HCT116 (cell line): ENCODE data around the gene MCF2L. TPM values are rescaled to one million over a fixed set of nuclear protein-coding genes. Genes with fewer than 3 reads are reported as not detected.

ENCODE experiments used
- ATAC-seq: fragments of 200-7000 bp; cut with Tn5 transposase; 2 replicates; pipeline ENCODE4 v1.9.1; 2020; ENCODE audit warnings: mild to moderate bottlenecking, moderate library complexity
- BruUV-seq: library from RNA; stranded (reverse); fragments of 400-500 nt; replicated peaks from 2 replicates; lab custom pipeline; 2021; lab: Mats Ljungman, UMichigan
- CTCF ChIA-PET: fragments of 300-600 bp; sonication (Branson Sonifier 250); formaldehyde crosslinking; loops from one replicate; lab custom pipeline; 2021; ENCODE audit warnings: antibody characterized with exemption; lab: Charles Lee
- POLR2A ChIA-PET: fragments of 300-600, 350-600 bp; sonication (Branson Sonifier 250); formaldehyde crosslinking; loops from one replicate; lab custom pipeline; 2021; ENCODE audit warnings: antibody characterized with exemption; lab: Charles Lee
- RAD21 ChIA-PET, 2 experiments: fragments of 300-600 bp; sonication (Branson Sonifier 250); formaldehyde crosslinking; loops; one replicate each; lab custom pipeline; 2023; ENCODE audit warnings: low total read pairs in 2 of 2; ENCODE audit not compliant: uncharacterized antibody in 2 of 2, unreplicated experiment in 2 of 2, low non-redundant PET in 1 of 2; lab: Charles Lee
- DNase-seq: peaks from one replicate; pipeline ENCODE4 v3.0.0-alpha.2; 2010; ENCODE audit warnings: low read depth, low spot score
- H2AFZ ChIP-seq: fragments of 200-600 bp; shearing (Covaris generic), sonication (generic); 2 replicates; pipeline ENCODE4 v1.6.1; 2017; ENCODE audit warnings: low read depth, mixed run types, mixed read lengths, antibody characterized with exemption, low read length; ENCODE audit not compliant: poor library complexity, severe bottlenecking
- H3K27ac ChIP-seq: 2 replicates; pipeline ENCODE4 v1.5.1; 2012; ENCODE audit warnings: low read depth, low read length
- H3K27me3 ChIP-seq: fragments of 200-600 bp; sonication (generic); 2 replicates; pipeline ENCODE4 v1.6.1; 2016; ENCODE audit warnings: mixed run types, low read length, mixed read lengths; ENCODE audit not compliant: insufficient read depth
- H3K36me3 ChIP-seq, 2 experiments: fragments of 200-500 bp in 1 of 2; fragments of 200-600 bp in 1 of 2; sonication (Bioruptor generic) in 1 of 2; sonication (generic) in 1 of 2; 2 replicates each; pipeline versions ENCODE4 v1.5.1 to v1.6.1; 2014 to 2016; ENCODE audit warnings: low read length in 2 of 2, inconsistent platforms in 1 of 2, mixed read lengths in 1 of 2, mixed run types in 1 of 2; ENCODE audit not compliant: insufficient read depth in 2 of 2, control insufficient read depth in 1 of 2
- H3K4me1 ChIP-seq, 2 experiments: fragments of 200-600 bp in 1 of 2; sonication (generic) in 1 of 2; 2 replicates each; pipeline versions ENCODE4 v1.5.1 to v1.6.1; 2012 to 2017; ENCODE audit warnings: low read length in 2 of 2, inconsistent platforms in 1 of 2, mild to moderate bottlenecking in 1 of 2, mixed read lengths in 1 of 2, mixed run types in 1 of 2, moderate library complexity in 1 of 2; ENCODE audit not compliant: insufficient read depth in 2 of 2, control insufficient read depth in 1 of 2
- H3K4me2 ChIP-seq: fragments of 200-600 bp; sonication (generic); 2 replicates; pipeline ENCODE4 v1.6.1; 2017; ENCODE audit warnings: mixed run types, low read length, mixed read lengths
- H3K4me3 ChIP-seq, 2 experiments: fragments of 200-600 bp in 1 of 2; sonication (generic) in 1 of 2; replicated peaks in 1 of 2; 2 replicates each; pipeline ENCODE4 v1.5.1; 2011 to 2016; ENCODE audit warnings: low read length in 2 of 2, control low read depth in 1 of 2, low read depth in 1 of 2, mild to moderate bottlenecking in 1 of 2, mixed read lengths in 1 of 2, mixed run types in 1 of 2
- H3K79me2 ChIP-seq: fragments of 200-600 bp; sonication (generic); 2 replicates; pipeline ENCODE4 v1.6.1; 2017; ENCODE audit warnings: mild to moderate bottlenecking, mixed run types, low read length, moderate library complexity, mixed read lengths; ENCODE audit not compliant: insufficient read depth
- H3K9ac ChIP-seq: fragments of 200-600 bp; sonication (generic); 2 replicates; pipeline ENCODE4 v1.6.1; 2016; ENCODE audit warnings: low read length, mixed read lengths
- H3K9me2 ChIP-seq: fragments of 200-600 bp; sonication (generic), shearing (Covaris generic); 2 replicates; pipeline ENCODE4 v1.6.1; 2017; ENCODE audit warnings: mixed run types, mild to moderate bottlenecking, moderate library complexity; ENCODE audit not compliant: insufficient read depth
- H3K9me3 ChIP-seq, 2 experiments: fragments of 200-500 bp in 1 of 2; fragments of 200-600 bp in 1 of 2; sonication (Bioruptor generic) in 1 of 2; sonication (generic) in 1 of 2; 2 replicates each; pipeline ENCODE4 v1.6.1; 2014 to 2017; ENCODE audit warnings: low read length in 2 of 2, mixed read lengths in 2 of 2, inconsistent platforms in 1 of 2, low read depth in 1 of 2, mild to moderate bottlenecking in 1 of 2, mixed run types in 1 of 2, moderate library complexity in 1 of 2; ENCODE audit not compliant: control insufficient read depth in 1 of 2, insufficient read depth in 1 of 2
- H4K20me1 ChIP-seq: fragments of 200-600 bp; sonication (generic), shearing (Covaris generic); 2 replicates; pipeline ENCODE4 v1.6.1; 2017; ENCODE audit warnings: mixed run types, mild to moderate bottlenecking, moderate library complexity; ENCODE audit not compliant: insufficient read depth
- CBX3 ChIP-seq: IDR thresholded peaks from 2 replicates; pipeline ENCODE4 v1.6.1; 2012; ENCODE audit warnings: low read depth
- CEBPB ChIP-seq: IDR thresholded peaks from 2 replicates; pipeline ENCODE4 v1.6.1; 2012; ENCODE audit warnings: low read depth
- ELF1 ChIP-seq: IDR thresholded peaks from 2 replicates; pipeline ENCODE4 v1.6.1; 2012; ENCODE audit warnings: low read depth, borderline replicate concordance
- EZH2 ChIP-seq: fragments of 200-600 bp; sonication (generic); IDR thresholded peaks from 2 replicates; pipeline ENCODE4 v1.6.1; 2017; ENCODE audit warnings: antibody characterized with exemption, mixed run types
- EZH2phosphoT487 ChIP-seq: fragments of 200-600 bp; IDR thresholded peaks from 2 replicates; pipeline ENCODE4 v1.6.1; 2018; ENCODE audit warnings: antibody characterized with exemption, borderline replicate concordance
- FOSL1 ChIP-seq: IDR thresholded peaks from 2 replicates; pipeline ENCODE4 v1.6.1; 2012; ENCODE audit warnings: low read depth
- JUND ChIP-seq: IDR thresholded peaks from 2 replicates; pipeline ENCODE4 v1.6.1; 2012
- POLR2A ChIP-seq: IDR thresholded peaks from 2 replicates; pipeline ENCODE4 v1.7.0; 2011; ENCODE audit warnings: borderline replicate concordance; ENCODE audit not compliant: insufficient read depth, insufficient read length; ENCODE audit errors: extremely low read depth
- RAD21 ChIP-seq: IDR thresholded peaks from 2 replicates; pipeline ENCODE4 v1.6.1; 2012; ENCODE audit warnings: low read depth, mild to moderate bottlenecking
- SP1 ChIP-seq: IDR thresholded peaks from 2 replicates; pipeline ENCODE4 v1.6.1; 2012; ENCODE audit warnings: low read depth
- SRF ChIP-seq: IDR thresholded peaks from 2 replicates; pipeline ENCODE4 v1.6.1; 2012; ENCODE audit warnings: low read depth
- TCF7L2 ChIP-seq: IDR thresholded peaks from 2 replicates; pipeline ENCODE4 v1.7.0; 2011; ENCODE audit warnings: borderline replicate concordance, inconsistent platforms; ENCODE audit not compliant: insufficient read depth, insufficient read length; ENCODE audit errors: extremely low read depth
- YY1 ChIP-seq: IDR thresholded peaks from 2 replicates; pipeline ENCODE4 v1.6.1; 2011; ENCODE audit warnings: low read length, low read depth, moderate library complexity, mild to moderate bottlenecking; ENCODE audit not compliant: insufficient replicate concordance; ENCODE audit errors: extremely low read depth
- ZFX ChIP-seq: fragments of 450-650 bp; IDR thresholded peaks from 2 replicates; pipeline ENCODE4 v1.6.1; 2017
- intact Hi-C: fragments of 100-400 bp; cut with micrococcal nuclease; formaldehyde crosslinking; loops from 2 replicates; pipeline ENCODE4 v1.10.0; 2022
- total RNA-seq: library from RNA; stranded (reverse); gene quantifications from one replicate; pipeline ENCODE4 v1.2.1, GENCODE V29; 2021; ENCODE audit not compliant: unreplicated experiment
- TF ChIP-seq, protein P1 (sequence below): IDR thresholded peaks from 2 replicates; pipeline ENCODE4 v1.6.1; 2012; ENCODE audit warnings: low read depth
- TF ChIP-seq, protein P2 (sequence below), 3 experiments: fragments of 200-600 bp in 1 of 3; sonication (generic) in 1 of 3; IDR thresholded peaks in 2 of 3; conservative IDR thresholded peaks in 1 of 3; 2 replicates each; pipeline ENCODE4 v1.5.1; 2012 to 2017; ENCODE audit warnings: low read depth in 2 of 3, low read length in 2 of 3, antibody characterized with exemption in 1 of 3, borderline replicate concordance in 1 of 3, control low read depth in 1 of 3, mild to moderate bottlenecking in 1 of 3, mixed read lengths in 1 of 3, mixed run types in 1 of 3, moderate library complexity in 1 of 3; ENCODE audit not compliant: insufficient read depth in 1 of 3
- TF ChIP-seq, protein P3 (sequence below): IDR thresholded peaks from 2 replicates; pipeline ENCODE4 v1.6.1; 2011; ENCODE audit warnings: mild to moderate bottlenecking, low read length, moderate library complexity; ENCODE audit not compliant: insufficient replicate concordance; ENCODE audit errors: extremely low read depth

MCF2L gene
- total RNA-seq, 1 experiment from 2014 or later, result 19.3 TPM

DNA sequence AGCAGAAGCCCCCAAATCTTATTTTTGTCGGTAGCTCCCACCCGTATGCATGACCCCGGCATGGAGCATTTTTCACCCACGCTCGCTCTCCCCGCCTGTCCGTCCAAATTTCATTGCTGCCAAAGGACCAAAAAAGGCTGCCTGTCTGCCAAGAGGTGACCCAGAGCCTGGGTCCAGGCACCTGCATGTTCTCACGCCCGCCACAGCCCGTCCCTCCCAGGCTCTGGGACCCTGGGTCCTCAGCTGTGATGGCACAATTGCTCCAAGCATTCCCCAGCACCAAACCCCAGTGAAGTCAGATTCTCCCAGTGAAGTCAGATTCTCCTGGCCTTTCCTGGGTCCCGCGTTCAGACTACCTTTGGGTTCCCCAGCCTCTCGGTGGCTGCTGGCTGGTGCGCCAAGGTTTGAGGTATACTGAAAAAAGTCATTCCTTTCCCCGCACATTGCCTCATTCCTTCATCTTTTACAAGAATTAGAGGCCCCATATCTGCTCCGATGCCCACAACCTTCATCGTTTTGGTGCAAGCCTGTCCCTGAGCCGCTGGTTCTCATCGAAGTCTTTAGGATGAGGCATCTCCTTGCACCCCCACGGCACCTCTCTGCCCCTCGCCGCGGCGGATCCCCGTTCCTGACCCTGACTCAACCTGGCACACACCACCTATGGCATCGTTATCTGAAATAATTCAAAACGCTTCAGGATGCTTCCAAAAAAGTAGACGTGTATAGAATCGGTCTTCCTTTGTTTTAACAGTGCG lies 77.3 kb downstream of the MCF2L start:
- DNase-seq, result no peak
- Histone ChIP-seq H3K79me2 (no peaks in the 10 kb centered on the region), H2AFZ (no peak overlapping the region), H3K9me3 (no peaks in the 10 kb centered on the region), H4K20me1 (no peaks in the 10 kb centered on the region), H3K4me1 (no peaks in the 10 kb centered on the region), H3K4me2 (no peak overlapping the region), H3K4me3 (no peak overlapping the region), H3K9ac (no peak overlapping the region), H3K27me3 (no peaks in the 10 kb centered on the region), H3K27ac (no peak overlapping the region), H3K36me3 (no peaks in the 10 kb centered on the region), H3K9me2 (no peaks in the 10 kb centered on the region)
- POLR2A ChIA-PET, result no interaction called here
- TF ChIP-seq JUND, result no peak
- no peak for TF ChIP-seq SRF
- no peak for TF ChIP-seq FOSL1
- TF ChIP-seq POLR2A, result no peak
- no peak for TF ChIP-seq CEBPB
- TF ChIP-seq, protein P1, sequence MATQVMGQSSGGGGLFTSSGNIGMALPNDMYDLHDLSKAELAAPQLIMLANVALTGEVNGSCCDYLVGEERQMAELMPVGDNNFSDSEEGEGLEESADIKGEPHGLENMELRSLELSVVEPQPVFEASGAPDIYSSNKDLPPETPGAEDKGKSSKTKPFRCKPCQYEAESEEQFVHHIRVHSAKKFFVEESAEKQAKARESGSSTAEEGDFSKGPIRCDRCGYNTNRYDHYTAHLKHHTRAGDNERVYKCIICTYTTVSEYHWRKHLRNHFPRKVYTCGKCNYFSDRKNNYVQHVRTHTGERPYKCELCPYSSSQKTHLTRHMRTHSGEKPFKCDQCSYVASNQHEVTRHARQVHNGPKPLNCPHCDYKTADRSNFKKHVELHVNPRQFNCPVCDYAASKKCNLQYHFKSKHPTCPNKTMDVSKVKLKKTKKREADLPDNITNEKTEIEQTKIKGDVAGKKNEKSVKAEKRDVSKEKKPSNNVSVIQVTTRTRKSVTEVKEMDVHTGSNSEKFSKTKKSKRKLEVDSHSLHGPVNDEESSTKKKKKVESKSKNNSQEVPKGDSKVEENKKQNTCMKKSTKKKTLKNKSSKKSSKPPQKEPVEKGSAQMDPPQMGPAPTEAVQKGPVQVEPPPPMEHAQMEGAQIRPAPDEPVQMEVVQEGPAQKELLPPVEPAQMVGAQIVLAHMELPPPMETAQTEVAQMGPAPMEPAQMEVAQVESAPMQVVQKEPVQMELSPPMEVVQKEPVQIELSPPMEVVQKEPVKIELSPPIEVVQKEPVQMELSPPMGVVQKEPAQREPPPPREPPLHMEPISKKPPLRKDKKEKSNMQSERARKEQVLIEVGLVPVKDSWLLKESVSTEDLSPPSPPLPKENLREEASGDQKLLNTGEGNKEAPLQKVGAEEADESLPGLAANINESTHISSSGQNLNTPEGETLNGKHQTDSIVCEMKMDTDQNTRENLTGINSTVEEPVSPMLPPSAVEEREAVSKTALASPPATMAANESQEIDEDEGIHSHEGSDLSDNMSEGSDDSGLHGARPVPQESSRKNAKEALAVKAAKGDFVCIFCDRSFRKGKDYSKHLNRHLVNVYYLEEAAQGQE, result no peak
- no peak for TF ChIP-seq YY1
- no peak for TF ChIP-seq SP1
- TF ChIP-seq TCF7L2, result no peak
- TF ChIP-seq RAD21, result no peak
- TF ChIP-seq, protein P2, sequence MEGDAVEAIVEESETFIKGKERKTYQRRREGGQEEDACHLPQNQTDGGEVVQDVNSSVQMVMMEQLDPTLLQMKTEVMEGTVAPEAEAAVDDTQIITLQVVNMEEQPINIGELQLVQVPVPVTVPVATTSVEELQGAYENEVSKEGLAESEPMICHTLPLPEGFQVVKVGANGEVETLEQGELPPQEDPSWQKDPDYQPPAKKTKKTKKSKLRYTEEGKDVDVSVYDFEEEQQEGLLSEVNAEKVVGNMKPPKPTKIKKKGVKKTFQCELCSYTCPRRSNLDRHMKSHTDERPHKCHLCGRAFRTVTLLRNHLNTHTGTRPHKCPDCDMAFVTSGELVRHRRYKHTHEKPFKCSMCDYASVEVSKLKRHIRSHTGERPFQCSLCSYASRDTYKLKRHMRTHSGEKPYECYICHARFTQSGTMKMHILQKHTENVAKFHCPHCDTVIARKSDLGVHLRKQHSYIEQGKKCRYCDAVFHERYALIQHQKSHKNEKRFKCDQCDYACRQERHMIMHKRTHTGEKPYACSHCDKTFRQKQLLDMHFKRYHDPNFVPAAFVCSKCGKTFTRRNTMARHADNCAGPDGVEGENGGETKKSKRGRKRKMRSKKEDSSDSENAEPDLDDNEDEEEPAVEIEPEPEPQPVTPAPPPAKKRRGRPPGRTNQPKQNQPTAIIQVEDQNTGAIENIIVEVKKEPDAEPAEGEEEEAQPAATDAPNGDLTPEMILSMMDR (IDR thresholded peaks at IDR 0.05 in 2 of 3, conservative IDR thresholded peaks at IDR 0.05 in 1 of 3; ENCODE audit: borderline replicate concordance in 1 of 3, insufficient read depth in 1 of 3, low read depth in 2 of 3, low read length in 2 of 3), result no peak
- TF ChIP-seq CBX3, result no peak
- no peak for TF ChIP-seq ELF1
- TF ChIP-seq EZH2, result no peak
- TF ChIP-seq ZFX, result no peak
- TF ChIP-seq, protein P3, sequence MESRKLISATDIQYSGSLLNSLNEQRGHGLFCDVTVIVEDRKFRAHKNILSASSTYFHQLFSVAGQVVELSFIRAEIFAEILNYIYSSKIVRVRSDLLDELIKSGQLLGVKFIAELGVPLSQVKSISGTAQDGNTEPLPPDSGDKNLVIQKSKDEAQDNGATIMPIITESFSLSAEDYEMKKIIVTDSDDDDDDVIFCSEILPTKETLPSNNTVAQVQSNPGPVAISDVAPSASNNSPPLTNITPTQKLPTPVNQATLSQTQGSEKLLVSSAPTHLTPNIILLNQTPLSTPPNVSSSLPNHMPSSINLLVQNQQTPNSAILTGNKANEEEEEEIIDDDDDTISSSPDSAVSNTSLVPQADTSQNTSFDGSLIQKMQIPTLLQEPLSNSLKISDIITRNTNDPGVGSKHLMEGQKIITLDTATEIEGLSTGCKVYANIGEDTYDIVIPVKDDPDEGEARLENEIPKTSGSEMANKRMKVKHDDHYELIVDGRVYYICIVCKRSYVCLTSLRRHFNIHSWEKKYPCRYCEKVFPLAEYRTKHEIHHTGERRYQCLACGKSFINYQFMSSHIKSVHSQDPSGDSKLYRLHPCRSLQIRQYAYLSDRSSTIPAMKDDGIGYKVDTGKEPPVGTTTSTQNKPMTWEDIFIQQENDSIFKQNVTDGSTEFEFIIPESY, result no peak
- TF ChIP-seq EZH2phosphoT487, result no peak
- CTCF ChIA-PET, result no interaction called here
- intact Hi-C loops, result no loop called here
- RAD21 ChIA-PET, result no interaction called here
- ATAC-seq, result no peak
- BruUV-seq, result no TSS peak
